Fibroblast of villous mesenchyme (primary cell): Measurements from ENCODE around the gene UTP20. TPM values are rescaled to one million over a fixed set of nuclear protein-coding genes. Genes with fewer than 3 reads are reported as not detected.

ENCODE experiments used
- DNase-seq: peaks from one replicate; pipeline ENCODE4 v3.0.0-alpha.2; 2010; ENCODE audit warnings: low read depth
- H3K4me3 ChIP-seq: 2 replicates; pipeline ENCODE4 v1.5.1; 2011; ENCODE audit warnings: low read depth, mild to moderate bottlenecking, low read length
- CTCF ChIP-seq: IDR thresholded peaks from 2 replicates; pipeline ENCODE4 v1.5.1; 2012; ENCODE audit warnings: low read depth, mild to moderate bottlenecking, low read length; ENCODE audit not compliant: insufficient read depth
- total RNA-seq: library from RNA; depleted of rRNA; stranded (reverse); fragments of >200 nt; gene quantifications from 2 replicates; pipeline ENCODE4 v1.2.3, GENCODE V29; 2012

Gene UTP20
- total RNA-seq, 1 donor, result 32.0 TPM

GRCh38 chr12:101243616-101244015 is 36.3 kb upstream of the UTP20 start:
- no peak for TF ChIP-seq CTCF
- H3K4me3 ChIP-seq, result no peak overlapping the region
- no peak for DNase-seq

- TF ChIP-seq CTCF, result no peak
- no peak overlapping the region for H3K4me3 ChIP-seq
- DNase-seq, result no peak
These were observed 23.6 kb upstream of the UTP20 start for GRCh38 chr12:101256266-101256665.

GRCh38 chr12:101257357-101257756 is 22.5 kb upstream of the UTP20 start:
- no peak for TF ChIP-seq CTCF
- no peak for DNase-seq
- no peak overlapping the region for H3K4me3 ChIP-seq

GRCh38 chr12:101267111-101267510 is 12.8 kb upstream of the UTP20 start:
- DNase-seq, result no peak
- TF ChIP-seq CTCF, result no peak
- no peak overlapping the region for H3K4me3 ChIP-seq

- DNase-seq, result no peak
- H3K4me3 ChIP-seq, result no peak overlapping the region
- TF ChIP-seq CTCF, result no peak
These were observed 3.5 kb upstream of the UTP20 start for GRCh38 chr12:101276433-101276832.

GRCh38 chr12:101277443-101277842 is 2.5 kb upstream of the UTP20 start:
- DNase-seq, result no peak
- TF ChIP-seq CTCF, result no peak

GRCh38 chr12:101287357-101287756 is 7.5 kb downstream of the UTP20 start:
- TF ChIP-seq CTCF, result no peak
- no peak for DNase-seq
- no peak overlapping the region for H3K4me3 ChIP-seq

More at GRCh38 chr12:101277443-101277842, 2.5 kb upstream of the UTP20 start:
- H3K4me3 ChIP-seq, result no peak overlapping the region
